PC-3 (cell line): ENCODE data around the gene HMOX1. TPM values are rescaled to one million over a fixed set of nuclear protein-coding genes. Genes with fewer than 3 reads are reported as not detected.

Experiments used
- ATAC-seq: fragments of 200-7000 bp; cut with Tn5 transposase; 2 replicates; pipeline ENCODE4 v1.9.1; 2020; ENCODE audit warnings: mild to moderate bottlenecking, moderate library complexity
- BruUV-seq: library from RNA; stranded (reverse); fragments of 400-500 nt; replicated peaks from 2 replicates; lab custom pipeline; 2021; lab: Mats Ljungman, UMichigan
- CTCF ChIA-PET: fragments of 300-600 bp; sonication (Branson Sonifier 250); formaldehyde crosslinking; loops from one replicate; lab custom pipeline; 2022; ENCODE audit warnings: antibody characterized with exemption; lab: Charles Lee
- POLR2A ChIA-PET: fragments of 300-600 bp; sonication (Branson Sonifier 250); formaldehyde crosslinking; loops from one replicate; lab custom pipeline; 2022; ENCODE audit warnings: antibody characterized with exemption; ENCODE audit not compliant: unreplicated experiment; lab: Charles Lee
- DNase-seq: peaks from one replicate; pipeline ENCODE4 v3.0.0-alpha.2; 2015
- H2AFZ ChIP-seq: fragments of 300-600 bp; sonication (generic); 2 replicates; pipeline ENCODE4 v1.6.0; 2016; ENCODE audit warnings: antibody characterized with exemption, low read length
- H3F3A ChIP-seq: fragments of 300-600 bp; sonication (generic); one replicate; pipeline ENCODE4 v1.6.0; 2017; ENCODE audit warnings: antibody characterized with exemption, low read length, control low read depth, mild to moderate bottlenecking; ENCODE audit not compliant: unreplicated experiment
- H3K27ac ChIP-seq: fragments of 300-600 bp; sonication (generic); 2 replicates; pipeline ENCODE4 v1.5.1; 2016; ENCODE audit warnings: mild to moderate bottlenecking, low read length
- H3K27me3 ChIP-seq: fragments of 300-600 bp; sonication (generic); 2 replicates; pipeline ENCODE4 v1.6.1; 2016; ENCODE audit warnings: low read length, mixed read lengths
- H3K36me3 ChIP-seq: fragments of 300-600 bp; sonication (generic); 2 replicates; pipeline ENCODE4 v1.6.1; 2016; ENCODE audit warnings: low read depth, mixed run types, low read length, mixed read lengths
- H3K4me1 ChIP-seq: fragments of 300-600 bp; sonication (generic); 2 replicates; pipeline ENCODE4 v1.5.1; 2016; ENCODE audit warnings: low read length; ENCODE audit not compliant: insufficient read depth
- H3K4me2 ChIP-seq: fragments of 300-600 bp; sonication (generic); 2 replicates; pipeline ENCODE4 v1.6.0; 2016; ENCODE audit warnings: low read length
- H3K4me3 ChIP-seq: fragments of 300-600 bp; sonication (generic); 2 replicates; pipeline ENCODE4 v1.5.1; 2016; ENCODE audit warnings: mild to moderate bottlenecking, low read length, mixed read lengths
- H3K79me2 ChIP-seq: fragments of 300-600 bp; sonication (generic); 2 replicates; pipeline ENCODE4 v1.6.1; 2017; ENCODE audit warnings: low read length, mixed read lengths
- H3K9ac ChIP-seq: fragments of 300-600 bp; sonication (generic); 2 replicates; pipeline ENCODE4 v1.6.0; 2016; ENCODE audit warnings: mild to moderate bottlenecking, low read length
- H3K9me2 ChIP-seq: fragments of 300-600 bp; sonication (generic); replicated peaks from 2 replicates; pipeline ENCODE4 v1.6.1; 2016; ENCODE audit warnings: mixed run types, low read length, mixed read lengths
- H3K9me3 ChIP-seq: fragments of 300-600 bp; sonication (generic); 2 replicates; pipeline ENCODE4 v1.6.1; 2016; ENCODE audit warnings: low read length, mixed read lengths
- H4K20me1 ChIP-seq: fragments of 300-600 bp; sonication (generic); 2 replicates; pipeline ENCODE4 v1.6.1; 2016; ENCODE audit warnings: low read length, mixed read lengths
- CTCF ChIP-seq: fragments of 300-600 bp; sonication (generic); conservative IDR thresholded peaks from 2 replicates; pipeline ENCODE4 v1.5.1; 2017; ENCODE audit warnings: antibody characterized with exemption, low read depth, mild to moderate bottlenecking, low read length
- EZH2 ChIP-seq: fragments of 300-600 bp; sonication (generic); IDR thresholded peaks from one replicate; pipeline ENCODE4 v1.6.1; 2017; ENCODE audit warnings: antibody characterized with exemption, mild to moderate bottlenecking, low read length; ENCODE audit not compliant: unreplicated experiment
- EZH2phosphoT487 ChIP-seq: fragments of 300-600 bp; sonication (generic); IDR thresholded peaks from 2 replicates; pipeline ENCODE4 v1.6.1; 2018; ENCODE audit warnings: mild to moderate bottlenecking, antibody characterized with exemption, low read length, borderline replicate concordance
- intact Hi-C: fragments of 100-400 bp; cut with micrococcal nuclease; formaldehyde crosslinking; loops from 2 replicates; pipeline ENCODE4 v1.9.0; 2023
- total RNA-seq: library from RNA; depleted of rRNA; stranded (reverse); fragments of >200 nt; gene quantifications from 2 replicates; pipeline ENCODE4 v1.2.3, GENCODE V29; 2014

HMOX1 gene
- total RNA-seq, 1 experiment from 2014 or later, result 16.5 TPM

DNA sequence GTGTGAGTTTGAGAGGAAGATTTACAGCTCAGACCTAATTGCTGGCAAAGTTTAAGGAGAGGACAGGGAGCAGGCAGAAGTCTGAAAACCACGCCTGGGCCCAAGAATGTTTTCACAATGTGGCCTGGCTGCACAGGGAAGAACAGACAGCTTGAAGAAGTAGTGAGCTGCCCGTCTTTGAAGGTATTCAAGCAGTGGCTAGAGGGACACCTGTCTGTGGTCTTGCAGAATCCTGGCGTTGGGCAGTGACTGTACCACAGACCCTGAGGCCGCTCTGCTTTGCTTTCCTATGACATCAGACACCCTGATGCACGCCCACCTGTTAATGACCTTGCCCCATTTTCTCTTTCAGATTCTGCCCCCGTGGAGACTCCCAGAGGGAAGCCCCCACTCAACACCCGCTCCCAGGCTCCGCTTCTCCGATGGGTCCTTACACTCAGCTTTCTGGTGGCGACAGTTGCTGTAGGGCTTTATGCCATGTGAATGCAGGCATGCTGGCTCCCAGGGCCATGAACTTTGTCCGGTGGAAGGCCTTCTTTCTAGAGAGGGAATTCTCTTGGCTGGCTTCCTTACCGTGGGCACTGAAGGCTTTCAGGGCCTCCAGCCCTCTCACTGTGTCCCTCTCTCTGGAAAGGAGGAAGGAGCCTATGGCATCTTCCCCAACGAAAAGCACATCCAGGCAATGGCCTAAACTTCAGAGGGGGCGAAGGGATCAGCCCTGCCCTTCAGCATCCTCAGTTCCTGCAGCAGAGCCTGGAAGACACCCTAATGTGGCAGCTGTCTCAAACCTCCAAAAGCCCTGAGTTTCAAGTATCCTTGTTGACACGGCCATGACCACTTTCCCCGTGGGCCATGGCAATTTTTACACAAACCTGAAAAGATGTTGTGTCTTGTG is 12.5 kb downstream of the HMOX1 start:
- Histone ChIP-seq H3K4me3 (no peak overlapping the region), H3K9ac (no peak overlapping the region), H3K9me2 (no peaks in the 10 kb centered on the region), H4K20me1 (no peaks in the 10 kb centered on the region), H3K4me2 (no peak overlapping the region), H2AFZ (no peak overlapping the region), H3K4me1 (no peaks in the 10 kb centered on the region), H3K79me2 (no peaks in the 10 kb centered on the region), H3K27me3 (no peaks in the 10 kb centered on the region), H3F3A (no peaks in the 10 kb centered on the region), H3K9me3 (no peaks in the 10 kb centered on the region), H3K36me3 (no peaks in the 10 kb centered on the region), H3K27ac (no peak overlapping the region)
- intact Hi-C loops, result no loop called here
- TSS peak; percentile 54 for BruUV-seq
- TF ChIP-seq EZH2 (no peak), CTCF (no peak), EZH2phosphoT487 (no peak)
- POLR2A ChIA-PET, result no interaction called here
- CTCF ChIA-PET, result no interaction called here
- DNase-seq (no peak), ATAC-seq (no peak)

DNA sequence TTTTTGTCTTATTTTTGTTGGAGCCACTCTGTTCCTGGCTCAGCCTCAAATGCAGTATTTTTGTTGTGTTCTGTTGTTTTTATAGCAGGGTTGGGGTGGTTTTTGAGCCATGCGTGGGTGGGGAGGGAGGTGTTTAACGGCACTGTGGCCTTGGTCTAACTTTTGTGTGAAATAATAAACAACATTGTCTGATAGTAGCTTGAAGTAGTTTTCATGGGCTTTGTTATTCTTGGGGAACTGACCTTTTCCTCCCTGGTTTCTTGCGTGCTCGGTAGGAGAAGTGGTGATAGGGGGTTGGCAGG is 13.1 kb downstream of the HMOX1 start:
- no peak for ATAC-seq
- no peak for DNase-seq
- TF ChIP-seq EZH2 (no peak), CTCF (no peak), EZH2phosphoT487 (no peak)
- Histone ChIP-seq H3K4me3 (no peak overlapping the region), H2AFZ (no peak overlapping the region), H3K4me1 (no peaks in the 10 kb centered on the region), H3K79me2 (no peaks in the 10 kb centered on the region), H3K9me2 (no peaks in the 10 kb centered on the region), H3F3A (no peaks in the 10 kb centered on the region), H4K20me1 (no peaks in the 10 kb centered on the region), H3K36me3 (no peaks in the 10 kb centered on the region), H3K9ac (no peak overlapping the region), H3K27me3 (no peaks in the 10 kb centered on the region), H3K9me3 (no peaks in the 10 kb centered on the region), H3K27ac (no peak overlapping the region), H3K4me2 (no peak overlapping the region)
- ChIA-PET POLR2A (no interaction called here), CTCF (no interaction called here)
- intact Hi-C loops, result no loop called here
- no TSS peak for BruUV-seq
